ENCODE data around the gene ACOX3.
"Not testable (repeated sequence)": the region's sequence is repeated elsewhere in the genome, so short reads cannot be mapped to it uniquely, and the experiment has no call there.

The ACOX3 gene

GRCh38 chr4:8431553-8431952 lies 9.0 kb downstream of the ACOX3 start:
- DNase-seq: no peak

- peak; percentile 70 for DNase-seq
These were observed 12.0 kb downstream of the ACOX3 start for GRCh38 chr4:8428288-8429097.

GRCh38 chr4:8427761-8428287 lies 12.7 kb downstream of the ACOX3 start:
- no peak for DNase-seq

- no peak for DNase-seq
These were observed 13.3 kb downstream of the ACOX3 start for GRCh38 chr4:8427262-8427661.

DNA sequence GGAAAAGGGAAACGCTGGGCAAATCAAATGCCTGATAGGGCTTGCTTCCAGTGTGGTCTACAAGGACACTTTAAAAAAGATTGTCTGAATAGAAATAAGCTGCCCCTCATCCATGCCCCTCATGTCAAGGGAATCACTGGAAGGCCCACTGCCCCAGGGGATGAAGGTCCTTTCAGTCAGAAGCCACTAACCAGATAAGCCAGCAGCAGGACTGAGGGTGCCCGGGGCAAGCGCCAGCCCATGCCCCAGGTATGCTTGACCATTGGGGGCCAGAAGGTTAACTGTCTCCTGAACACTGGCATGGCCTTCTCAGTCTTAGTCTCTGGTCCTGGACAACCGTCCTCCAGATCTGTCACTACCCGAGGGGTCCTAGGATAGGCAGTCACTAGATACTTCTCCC lies 17.7 kb downstream of the ACOX3 start:
- no peak for DNase-seq

GRCh38 chr4:8422327-8422726 lies 18.2 kb downstream of the ACOX3 start:
- DNase-seq: no peak

GRCh38 chr4:8420151-8420550 lies 20.4 kb downstream of the ACOX3 start:
- not testable (repeated sequence) for DNase-seq

DNA sequence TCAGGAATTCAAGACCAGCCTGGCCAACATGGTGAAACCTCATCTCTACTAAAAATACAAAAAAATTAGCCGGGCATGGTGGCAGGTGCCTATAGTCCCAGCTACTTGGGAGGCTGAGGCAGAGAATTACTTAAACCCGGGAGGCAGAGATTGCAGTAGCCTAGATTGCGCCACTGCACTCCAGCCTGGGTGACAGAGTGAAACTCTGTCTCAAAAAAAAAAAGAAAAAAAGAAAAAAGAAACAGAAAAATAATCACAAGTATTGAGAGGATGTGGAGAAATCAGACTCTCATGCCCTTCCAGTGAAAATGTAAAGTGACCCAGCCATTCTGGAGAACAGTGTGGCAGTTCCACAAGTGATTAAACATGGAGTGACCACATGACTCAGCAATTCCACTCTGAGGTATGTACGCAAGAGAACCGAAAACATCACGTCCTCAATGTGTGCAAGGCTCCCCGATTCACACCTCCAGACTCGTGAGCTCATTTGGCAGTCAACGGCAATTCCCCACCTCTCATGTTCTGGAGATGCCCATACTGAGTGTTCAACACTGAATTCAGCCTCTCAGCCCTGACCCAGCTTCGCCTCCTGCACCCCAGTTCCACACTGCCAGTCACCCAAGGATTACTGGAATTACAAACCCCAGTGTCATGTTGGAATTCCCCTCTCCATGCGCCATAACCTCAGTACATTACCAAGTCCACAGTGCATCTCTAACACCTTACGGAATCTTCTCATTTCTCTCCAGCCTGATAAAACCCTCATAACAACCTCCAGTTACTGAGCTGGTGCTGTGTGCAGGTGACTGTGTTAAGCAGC lies 21.1 kb downstream of the ACOX3 start:
- DNase-seq: no peak

- no peak for DNase-seq
These were observed 23.4 kb downstream of the ACOX3 start for GRCh38 chr4:8417071-8417614.

- no peak for DNase-seq
These were observed 26.1 kb downstream of the ACOX3 start for GRCh38 chr4:8414377-8414776.

DNA sequence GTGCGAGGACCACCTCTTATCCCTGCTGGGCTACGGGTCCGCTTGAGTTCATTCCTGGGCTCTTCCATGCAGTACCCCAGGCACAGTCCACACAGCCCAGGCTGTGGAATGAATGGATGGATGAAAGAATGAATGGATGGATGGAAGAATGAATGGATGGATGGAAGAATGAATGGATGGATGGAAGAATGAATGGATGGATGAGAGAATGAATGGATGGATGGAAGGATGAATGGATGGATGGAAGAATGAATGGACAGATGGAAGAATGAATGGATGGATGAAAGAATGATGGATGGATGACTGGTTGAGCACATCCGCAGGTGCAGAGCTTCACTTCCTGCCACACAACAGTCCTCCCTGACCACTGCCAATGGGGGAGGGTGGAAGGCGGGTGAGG lies 28.2 kb downstream of the ACOX3 start:
- no peak for DNase-seq

GRCh38 chr4:8411351-8412180 lies 29.0 kb downstream of the ACOX3 start:
- DNase-seq: no peak

DNA sequence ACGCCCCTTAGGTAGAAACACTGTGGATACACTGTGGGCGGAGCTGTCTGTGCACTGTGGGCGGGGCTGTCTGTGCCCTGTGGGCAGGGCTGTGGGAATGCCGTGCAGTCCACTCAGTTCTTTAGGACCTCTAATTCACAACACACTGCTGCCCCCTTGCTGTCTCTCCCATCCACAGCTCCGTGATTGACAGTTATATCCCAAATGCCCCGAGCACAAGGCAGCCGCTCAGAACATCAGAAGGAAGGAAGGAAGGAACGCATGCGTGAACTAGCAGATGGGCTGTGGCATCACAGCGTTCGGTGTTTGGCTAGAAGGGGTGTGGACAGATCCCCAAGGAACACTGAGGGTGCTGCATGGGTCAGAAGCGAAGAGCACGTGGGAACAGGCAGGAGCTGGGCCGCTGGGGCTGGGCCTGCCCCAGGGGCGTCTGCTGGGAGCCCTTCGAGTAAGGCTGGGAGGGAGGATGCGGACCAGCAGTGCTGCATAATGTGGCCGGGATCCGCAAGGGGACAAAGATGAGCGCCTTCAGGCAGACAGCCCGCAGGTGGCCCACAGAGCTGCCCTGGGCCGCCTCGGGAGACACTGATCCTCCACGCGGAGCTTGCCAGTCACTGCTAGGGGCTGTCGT lies 29.8 kb downstream of the ACOX3 start:
- peak; percentile 84 for DNase-seq

DNA sequence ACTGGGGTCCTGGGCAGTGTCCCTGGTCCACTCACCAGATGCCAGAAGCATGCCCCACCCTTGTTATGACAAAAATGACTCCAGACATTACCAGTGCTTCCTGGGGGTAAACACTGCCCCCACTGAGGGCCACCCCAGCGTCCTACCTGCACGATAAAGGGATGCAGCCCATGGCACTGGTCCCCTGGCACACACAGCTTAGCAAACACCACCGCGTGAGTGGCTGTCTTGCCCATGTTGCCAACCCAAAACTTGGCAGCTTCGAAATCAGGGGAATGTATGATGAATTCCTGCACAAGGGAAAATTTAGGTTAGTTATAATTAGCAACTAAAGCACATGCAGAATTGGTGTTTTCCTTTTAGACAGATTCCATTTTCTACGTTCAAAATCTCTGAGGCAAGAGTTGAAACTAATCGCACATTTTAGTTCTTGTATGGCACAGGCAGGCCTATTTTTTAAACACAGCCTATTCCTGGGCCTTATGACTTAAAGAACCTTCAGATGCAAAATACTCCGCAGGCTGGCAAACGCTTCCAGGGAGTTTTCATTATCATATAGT lies 30.4 kb downstream of the ACOX3 start:
- DNase-seq: no peak

DNA sequence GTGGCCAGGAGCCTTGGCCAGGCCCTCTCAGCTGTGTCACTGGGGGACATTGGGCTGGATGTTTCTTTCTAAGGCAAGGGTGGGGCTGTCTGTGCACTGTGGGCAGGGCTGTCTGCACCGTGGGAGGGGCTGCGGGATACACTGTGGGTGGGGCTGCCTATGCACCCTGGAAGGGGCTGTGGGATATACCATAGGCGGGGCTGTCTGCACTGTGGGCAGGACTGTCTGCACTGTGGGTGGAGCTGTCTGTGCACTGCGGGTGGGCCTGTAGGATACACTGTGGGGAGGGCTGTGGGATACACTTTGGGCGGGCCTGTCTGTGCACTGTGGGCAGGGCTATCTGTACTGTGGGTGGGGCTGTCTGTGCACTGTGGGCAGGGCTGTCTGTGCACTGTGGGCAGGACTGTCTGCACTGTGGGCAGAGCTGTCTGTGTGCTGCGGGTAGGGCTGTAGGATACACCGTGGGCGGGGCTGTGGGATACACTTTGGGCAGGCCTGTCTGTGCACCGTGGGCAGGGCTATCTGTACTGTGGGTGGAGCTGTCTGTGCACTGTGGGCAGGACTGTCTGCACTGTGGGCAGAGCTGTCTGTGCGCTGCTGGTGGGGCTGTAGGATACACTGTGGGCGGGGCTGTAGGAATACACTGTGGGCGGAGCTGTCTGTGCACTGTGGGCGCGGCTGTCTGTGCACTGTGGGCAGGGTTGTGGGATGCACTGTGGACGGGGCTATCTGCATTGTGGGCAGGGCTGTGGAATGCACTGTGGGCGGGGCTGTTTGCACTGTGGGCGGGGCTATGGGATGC lies 31.1 kb downstream of the ACOX3 start:
- DNase-seq: peak; percentile 77

- no peak for DNase-seq
These were observed 32.8 kb downstream of the ACOX3 start for GRCh38 chr4:8407756-8408155.

- no peak for DNase-seq
These were observed 33.2 kb downstream of the ACOX3 start for GRCh38 chr4:8407316-8407715.

GRCh38 chr4:8406887-8407286 lies 33.6 kb downstream of the ACOX3 start:
- DNase-seq: not testable (repeated sequence)

DNA sequence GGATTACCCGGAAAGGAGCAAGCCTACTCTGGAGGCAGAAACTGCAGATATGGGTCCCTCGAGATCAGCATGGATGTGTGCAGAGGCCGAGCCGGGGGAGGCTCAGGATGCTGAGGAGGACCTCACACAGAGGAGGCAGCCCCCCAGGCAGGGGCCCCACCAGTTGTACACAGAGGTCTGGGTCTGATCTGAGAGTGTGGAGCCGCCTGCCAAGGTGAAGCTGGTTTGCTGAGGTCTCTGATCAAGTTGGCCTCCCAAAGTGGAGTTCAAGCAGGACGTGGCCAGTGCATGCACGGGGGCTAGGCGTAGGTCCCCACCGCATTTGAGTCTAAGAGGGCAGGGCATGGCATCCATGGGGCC lies 35.0 kb downstream of the ACOX3 start:
- no peak for DNase-seq

DNA sequence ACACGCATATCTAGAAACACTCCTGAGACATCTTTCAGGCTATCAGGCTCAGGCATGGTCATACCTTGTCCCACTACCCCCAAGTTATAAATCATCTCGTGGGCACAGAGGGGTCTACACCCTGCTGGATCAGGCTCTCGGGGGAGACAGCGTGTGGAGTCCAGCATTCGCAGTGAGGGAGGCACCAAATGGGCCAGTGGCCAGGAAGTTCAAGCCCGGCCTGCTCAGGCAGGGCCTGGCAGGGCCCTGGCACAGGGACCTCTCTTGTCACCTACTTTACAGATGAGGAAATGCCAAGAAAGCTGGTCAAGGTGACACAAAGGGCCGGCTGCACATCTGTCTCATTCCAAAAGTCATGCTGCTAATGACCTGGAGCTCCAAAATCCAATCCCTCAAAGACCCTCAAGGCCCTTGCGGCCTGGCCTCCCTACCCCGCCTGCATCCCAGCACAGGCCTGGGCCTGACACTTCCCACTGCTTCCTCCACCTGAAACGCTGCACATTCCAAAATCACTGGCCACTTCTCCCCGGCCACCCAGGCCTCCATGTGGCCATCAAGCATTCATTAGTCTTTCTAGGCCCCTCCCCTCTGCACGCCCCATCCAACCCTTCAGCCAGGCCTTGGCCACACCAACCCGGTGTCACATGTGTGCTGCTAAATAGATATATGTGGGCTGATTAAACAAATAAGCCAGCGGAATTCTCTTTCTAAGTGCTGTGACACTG lies 35.6 kb downstream of the ACOX3 start:
- DNase-seq: no peak

Measured in NCI-H226 (cell line).